ENCODE measurements around the gene CDK5RAP1. TPM values are rescaled to one million over a fixed set of nuclear protein-coding genes. Genes with fewer than 3 reads are reported as not detected.
A peak's percentile ranks its signal among the peaks of the same experiment; 100 is the strongest.

CDK5RAP1 gene
- polyA plus RNA-seq, 3 donors = 24.4 to 65.0 (median 25.5) TPM

DNA sequence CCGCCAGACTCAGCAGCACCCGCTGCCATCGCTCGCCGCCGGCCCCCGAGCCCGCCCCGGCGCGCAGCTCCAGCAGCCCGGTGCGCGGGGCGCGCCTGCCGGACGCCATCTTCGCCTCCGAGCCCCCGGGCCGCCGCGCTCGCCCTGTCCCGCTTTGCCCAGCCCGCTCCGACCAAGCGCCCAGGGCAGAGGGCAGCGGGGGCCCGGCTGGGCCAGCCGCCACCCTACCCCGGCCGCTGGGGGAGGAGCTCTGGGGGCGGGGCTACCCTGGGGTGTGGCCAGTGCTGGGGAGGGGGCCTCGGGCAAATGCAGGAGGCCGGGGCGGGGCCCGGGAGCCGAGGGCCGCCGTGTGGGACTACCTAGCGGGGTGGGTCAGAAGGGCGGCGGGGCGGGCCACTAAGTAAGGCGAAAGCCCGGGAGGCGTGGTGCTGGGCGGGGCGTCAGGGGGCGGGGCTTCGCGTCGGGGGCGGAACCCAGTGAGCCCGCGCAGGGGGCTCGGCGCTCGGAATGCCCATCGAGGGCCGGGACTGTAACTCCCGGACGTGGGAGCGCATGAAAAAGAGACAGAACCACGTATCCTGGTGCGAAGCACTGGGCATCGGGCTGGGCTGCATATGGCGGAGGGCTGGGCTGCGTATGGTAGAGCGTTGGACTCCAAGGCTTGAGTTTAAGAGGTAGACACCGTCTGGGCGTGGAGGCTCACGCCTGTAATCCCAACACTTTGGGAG, 42.4 kb upstream of the CDK5RAP1 start, which contains the start of gene SNTA1:
Gene SNTA1, minus strand, starts transcription at position 252 of the 728 bp plus-strand sequence. Its CDS starts 143 bp downstream, at position 109.
- DNase-seq = peak; percentile 69 to 76 (median 76)
- H3K4me2 ChIP-seq (replicated peaks; ENCODE audit: extremely low read depth, low read length, poor library complexity, severe bottlenecking) = peak within 1 kb of the TSS; percentile 86
- peak within 1 kb of the TSS; percentile 56 to 94 (median 78) for H3K4me3 ChIP-seq (replicated peaks in 1 of 3; ENCODE audit: low read depth in 2 of 3, low read length in 3 of 3)
- Mint-ChIP-seq H3K9me3 (peaks cover 0 to 3% (median 0%) of the 10 kb centered on the region in 7 donors), H3K36me3 (no peaks in the 10 kb centered on the region), H3K27me3 (ENCODE audit: low read depth in 3 of 3) (peaks cover 23 to 29% (median 23%) of the 10 kb centered on the region in 3 donors), H3K27ac (peak within 1 kb of the TSS in 6 of 7 donors; percentile 30 to 89 (median 81)), H3K4me3 (peak within 1 kb of the TSS; percentile 93 to 96), H3K4me1 (peaks cover 17% of the 10 kb centered on the region)
- H3K36me3 ChIP-seq (replicated peaks in 1 of 2; ENCODE audit: control insufficient read depth in 1 of 2, insufficient read depth in 2 of 2, low read length in 2 of 2) = no peaks in the 10 kb centered on the region
- H4K20me1 ChIP-seq (ENCODE audit: insufficient read depth, low read length) = no peaks in the 10 kb centered on the region
- no peaks in the 10 kb centered on the region for H3K9me3 ChIP-seq (replicated peaks in 1 of 2; ENCODE audit: control insufficient read depth in 1 of 2, insufficient read depth in 1 of 2, low read length in 2 of 2)
- peak within 1 kb of the TSS; percentile 64 for H3K9ac ChIP-seq (ENCODE audit: insufficient read depth, low read length, poor library complexity, severe bottlenecking)
- WGBS (ENCODE audit: insufficient coverage) = under 1% methylated on average over 72 of the region's 75 CpGs
- no peak within 1 kb of the TSS for H3K27ac ChIP-seq (ENCODE audit: low read depth in 1 of 2, low read length in 2 of 2)
- TF ChIP-seq, protein P1, sequence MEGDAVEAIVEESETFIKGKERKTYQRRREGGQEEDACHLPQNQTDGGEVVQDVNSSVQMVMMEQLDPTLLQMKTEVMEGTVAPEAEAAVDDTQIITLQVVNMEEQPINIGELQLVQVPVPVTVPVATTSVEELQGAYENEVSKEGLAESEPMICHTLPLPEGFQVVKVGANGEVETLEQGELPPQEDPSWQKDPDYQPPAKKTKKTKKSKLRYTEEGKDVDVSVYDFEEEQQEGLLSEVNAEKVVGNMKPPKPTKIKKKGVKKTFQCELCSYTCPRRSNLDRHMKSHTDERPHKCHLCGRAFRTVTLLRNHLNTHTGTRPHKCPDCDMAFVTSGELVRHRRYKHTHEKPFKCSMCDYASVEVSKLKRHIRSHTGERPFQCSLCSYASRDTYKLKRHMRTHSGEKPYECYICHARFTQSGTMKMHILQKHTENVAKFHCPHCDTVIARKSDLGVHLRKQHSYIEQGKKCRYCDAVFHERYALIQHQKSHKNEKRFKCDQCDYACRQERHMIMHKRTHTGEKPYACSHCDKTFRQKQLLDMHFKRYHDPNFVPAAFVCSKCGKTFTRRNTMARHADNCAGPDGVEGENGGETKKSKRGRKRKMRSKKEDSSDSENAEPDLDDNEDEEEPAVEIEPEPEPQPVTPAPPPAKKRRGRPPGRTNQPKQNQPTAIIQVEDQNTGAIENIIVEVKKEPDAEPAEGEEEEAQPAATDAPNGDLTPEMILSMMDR (IDR thresholded peaks at IDR 0.05) = no peak
- peaks cover 10 to 15% of the 10 kb centered on the region in 2 donors for H3K27me3 ChIP-seq (ENCODE audit: control insufficient read depth in 2 of 2, insufficient read depth in 2 of 2, low read length in 2 of 2)
- intact Hi-C loops (cut with micrococcal nuclease) = loop anchor here (2.0 to 5.0 kb wide), 3 partner anchors 47 to 229 kb away; partner anchors contain the start of genes CBFA2T2 (in 2 of the 2) and NECAB3 (in 1 of the 2)
- H3K4me1 ChIP-seq (ENCODE audit: control insufficient read depth in 1 of 2, insufficient read depth in 2 of 2, low read length in 2 of 2) = peaks cover 10 to 19% of the 10 kb centered on the region in 2 donors
- H3K79me2 ChIP-seq (ENCODE audit: insufficient read depth, low read length) = no peaks in the 10 kb centered on the region
- peak within 1 kb of the TSS; percentile 81 for H2AFZ ChIP-seq (ENCODE audit: insufficient read depth, low read depth, low read length, poor library complexity, severe bottlenecking)

- Histone ChIP-seq H3K79me2 (ENCODE audit: insufficient read depth, low read length) (no peaks in the 10 kb centered on the region), H3K4me1 (ENCODE audit: control insufficient read depth in 1 of 2, insufficient read depth in 2 of 2, low read length in 2 of 2) (peaks cover 10 to 19% of the 10 kb centered on the region in 2 donors), H2AFZ (ENCODE audit: insufficient read depth, low read depth, low read length, poor library complexity, severe bottlenecking) (peak overlapping the region; percentile 81), H3K36me3 (replicated peaks in 1 of 2; ENCODE audit: control insufficient read depth in 1 of 2, insufficient read depth in 2 of 2, low read length in 2 of 2) (no peaks in the 10 kb centered on the region), H3K27ac (ENCODE audit: low read depth in 1 of 2, low read length in 2 of 2) (no peak overlapping the region), H3K4me3 (replicated peaks in 1 of 3; ENCODE audit: low read depth in 2 of 3, low read length in 3 of 3) (peak overlapping the region in 2 of 3 experiments; percentile 56 to 94), H3K27me3 (ENCODE audit: control insufficient read depth in 2 of 2, insufficient read depth in 2 of 2, low read length in 2 of 2) (peaks cover 10 to 15% of the 10 kb centered on the region in 2 donors), H4K20me1 (ENCODE audit: insufficient read depth, low read length) (no peaks in the 10 kb centered on the region), H3K9ac (ENCODE audit: insufficient read depth, low read length, poor library complexity, severe bottlenecking) (peak overlapping the region; percentile 64), H3K4me2 (replicated peaks; ENCODE audit: extremely low read depth, low read length, poor library complexity, severe bottlenecking) (peak overlapping the region; percentile 86), H3K9me3 (replicated peaks in 1 of 2; ENCODE audit: control insufficient read depth in 1 of 2, insufficient read depth in 1 of 2, low read length in 2 of 2) (no peaks in the 10 kb centered on the region)
- Mint-ChIP-seq H3K4me1 (peaks cover 17% of the 10 kb centered on the region), H3K9me3 (peaks cover 0 to 3% (median 0%) of the 10 kb centered on the region in 7 donors), H3K27ac (peak overlapping the region in 1 of 7 donors; percentile 35), H3K27me3 (ENCODE audit: low read depth in 3 of 3) (peaks cover 21 to 27% (median 24%) of the 10 kb centered on the region in 3 donors), H3K36me3 (no peaks in the 10 kb centered on the region), H3K4me3 (peak overlapping the region; percentile 76 to 88)
- TF ChIP-seq, protein P1 (IDR thresholded peaks at IDR 0.05) = no peak
- intact Hi-C loops (cut with micrococcal nuclease) = loop anchor here (2.0 to 5.0 kb wide), 3 partner anchors 48 to 229 kb away; partner anchors contain the start of genes CBFA2T2 (in 2 of the 2) and NECAB3 (in 1 of the 2)
- 1% methylated on average over 45 of the region's 45 CpGs for WGBS (ENCODE audit: insufficient coverage)
- no peak for DNase-seq
Measured at GRCh38 chr20:33443006-33443511, 41.7 kb upstream of the CDK5RAP1 start.
